Activated T-cell treated with anti-CD3 and anti-CD28 coated beads, Interleukin-2, amount 50 U/mL, for 24 hours (primary cell): ENCODE data around the gene OR11L1.

Experiments
- DNase-seq: peaks from one replicate; pipeline ENCODE4 v3.0.0-alpha.2; 2020
- H3K27ac Mint-ChIP-seq: 2 replicates; pipeline ENCODE4 v1.8.0; 2020; ENCODE audit warnings: mild to moderate bottlenecking, mixed read lengths
- H3K27me3 Mint-ChIP-seq: 2 replicates; pipeline ENCODE4 v1.8.0; 2020; ENCODE audit warnings: mixed read lengths
- H3K36me3 Mint-ChIP-seq: 2 replicates; pipeline ENCODE4 v1.8.0; 2020; ENCODE audit warnings: low read depth, mixed read lengths
- H3K4me1 Mint-ChIP-seq: 2 replicates; pipeline ENCODE4 v1.8.0; 2020; ENCODE audit warnings: low read depth, mixed read lengths
- H3K4me3 Mint-ChIP-seq: 2 replicates; pipeline ENCODE4 v1.8.0; 2020; ENCODE audit warnings: mild to moderate bottlenecking, moderate library complexity, mixed read lengths
- H3K9me3 Mint-ChIP-seq: 2 replicates; pipeline ENCODE4 v1.8.0; 2020; ENCODE audit warnings: mixed read lengths

Gene OR11L1

DNA sequence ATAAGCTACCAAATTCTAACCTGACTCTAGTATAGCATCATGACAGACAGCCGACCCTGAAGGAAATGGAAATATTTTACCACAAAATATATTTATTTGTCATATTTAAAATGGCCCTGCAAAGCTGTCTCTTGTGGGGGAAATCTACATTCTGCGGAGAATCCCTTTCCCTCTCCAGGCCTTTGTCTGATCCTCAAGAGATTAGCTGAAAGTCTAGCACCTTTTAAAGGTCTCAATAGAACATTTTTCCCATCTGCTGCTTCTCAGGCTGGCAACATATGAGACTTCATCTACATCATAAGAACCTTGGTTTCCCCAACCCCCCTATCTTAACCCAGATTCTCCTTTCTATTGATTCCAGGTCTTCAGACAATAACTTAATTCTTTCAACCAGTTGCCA is 1.7 kb upstream of the OR11L1 start:
- H3K9me3 Mint-ChIP-seq: no peaks in the 10 kb centered on the region
- no peak overlapping the region for H3K4me3 Mint-ChIP-seq
- H3K27me3 Mint-ChIP-seq: no peaks in the 10 kb centered on the region
- H3K27ac Mint-ChIP-seq: no peak overlapping the region
- H3K4me1 Mint-ChIP-seq: no peaks in the 10 kb centered on the region
- H3K36me3 Mint-ChIP-seq: no peaks in the 10 kb centered on the region
- DNase-seq: no peak

DNA sequence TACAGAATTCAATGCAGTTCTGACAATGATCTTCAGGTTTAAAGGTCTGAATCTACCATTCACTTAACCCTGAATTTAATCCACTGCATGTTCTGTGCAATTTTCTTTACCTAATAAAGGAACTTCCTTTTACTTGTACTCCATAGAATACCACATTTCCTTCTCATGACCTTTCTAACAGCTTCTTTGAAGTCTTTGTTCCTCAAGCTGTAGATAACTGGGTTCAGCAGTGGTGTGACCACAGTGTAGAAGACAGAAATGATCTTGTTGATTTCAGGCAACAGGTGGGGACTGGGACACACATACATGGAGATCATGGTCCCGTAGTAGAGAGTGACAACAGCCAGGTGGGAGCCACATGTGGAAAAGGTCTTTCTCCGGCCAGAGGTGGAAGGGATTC is 878 bp downstream of the OR11L1 start:
- no peak for DNase-seq
- no peaks in the 10 kb centered on the region for H3K27me3 Mint-ChIP-seq
- no peaks in the 10 kb centered on the region for H3K9me3 Mint-ChIP-seq
- H3K36me3 Mint-ChIP-seq: no peaks in the 10 kb centered on the region
- H3K27ac Mint-ChIP-seq: no peak overlapping the region
- H3K4me1 Mint-ChIP-seq: no peaks in the 10 kb centered on the region
- H3K4me3 Mint-ChIP-seq: no peak overlapping the region

DNA sequence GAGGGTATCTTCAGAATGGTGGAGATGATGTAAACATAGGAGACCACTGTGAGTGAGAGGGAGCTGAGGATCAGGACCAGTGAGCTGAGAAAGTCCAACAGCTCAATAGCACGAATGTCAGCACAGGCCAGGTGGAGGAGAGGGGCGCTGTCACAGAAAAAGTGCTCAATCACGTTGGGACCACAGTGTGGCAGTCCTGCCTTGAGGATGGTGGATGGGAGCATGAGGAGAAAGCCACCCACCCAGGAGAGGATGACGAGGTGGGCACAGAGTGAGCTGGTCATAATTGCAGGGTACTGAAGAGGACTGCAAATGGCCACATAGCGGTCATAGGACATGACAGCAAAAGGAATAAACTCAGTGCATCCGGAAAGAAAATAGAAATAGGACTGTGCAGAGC is 8.1 kb downstream of the OR11L1 start:
- Mint-ChIP-seq H3K4me3 (no peak overlapping the region), H3K9me3 (no peaks in the 10 kb centered on the region), H3K36me3 (no peaks in the 10 kb centered on the region), H3K4me1 (no peaks in the 10 kb centered on the region), H3K27me3 (no peaks in the 10 kb centered on the region), H3K27ac (no peak overlapping the region)
- no peak for DNase-seq

DNA sequence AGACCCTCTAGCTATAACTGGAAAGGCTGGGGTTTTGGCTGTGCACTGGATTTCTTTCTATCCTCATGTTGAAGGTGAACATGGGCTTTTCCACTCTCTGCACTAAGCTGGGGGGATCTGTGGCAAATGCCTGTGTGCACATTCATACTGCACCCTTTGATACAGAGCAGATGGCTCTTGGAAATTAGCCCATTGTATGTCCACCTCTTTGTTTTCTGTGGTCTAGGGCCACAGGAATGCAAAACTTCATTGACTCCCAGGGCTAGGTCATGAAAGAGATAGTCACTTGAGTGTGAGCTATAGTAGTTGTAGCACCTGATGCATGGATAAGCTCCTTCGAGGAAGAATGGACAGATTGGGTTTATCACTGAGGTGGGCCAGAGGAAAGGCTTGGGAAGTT is 12.0 kb downstream of the OR11L1 start:
- no peaks in the 10 kb centered on the region for H3K4me1 Mint-ChIP-seq

DNA sequence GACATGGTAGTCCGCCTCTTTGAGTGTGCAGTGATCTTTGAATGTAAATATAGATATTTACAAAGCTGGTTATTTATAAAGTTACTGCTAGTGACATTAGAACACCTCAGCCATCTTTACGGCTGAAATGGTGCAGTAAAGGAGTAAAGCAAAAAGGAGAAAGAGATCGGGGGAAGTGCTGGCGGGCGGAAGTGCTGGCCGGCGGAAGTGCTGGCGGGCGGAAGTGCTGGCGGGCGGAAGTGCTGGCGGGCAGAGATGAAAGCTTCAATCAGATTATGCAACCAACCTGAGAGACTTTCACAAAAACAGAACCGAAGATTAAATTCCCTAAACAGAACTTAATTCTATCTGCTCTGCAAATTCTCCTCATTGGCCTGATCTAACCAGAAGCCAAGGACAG is 16.3 kb downstream of the OR11L1 start:
- Mint-ChIP-seq H3K36me3 (no peaks in the 10 kb centered on the region), H3K27me3 (no peaks in the 10 kb centered on the region), H3K4me3 (no peak overlapping the region), H3K9me3 (no peaks in the 10 kb centered on the region), H3K4me1 (no peaks in the 10 kb centered on the region), H3K27ac (no peak overlapping the region)
- no peak for DNase-seq

More for the DNA sequence above, 12.0 kb downstream of the OR11L1 start:
- H3K4me3 Mint-ChIP-seq: no peak overlapping the region
- H3K9me3 Mint-ChIP-seq: no peaks in the 10 kb centered on the region
- no peaks in the 10 kb centered on the region for H3K27me3 Mint-ChIP-seq
- no peak for DNase-seq
- no peak overlapping the region for H3K27ac Mint-ChIP-seq
- no peaks in the 10 kb centered on the region for H3K36me3 Mint-ChIP-seq

DNA sequence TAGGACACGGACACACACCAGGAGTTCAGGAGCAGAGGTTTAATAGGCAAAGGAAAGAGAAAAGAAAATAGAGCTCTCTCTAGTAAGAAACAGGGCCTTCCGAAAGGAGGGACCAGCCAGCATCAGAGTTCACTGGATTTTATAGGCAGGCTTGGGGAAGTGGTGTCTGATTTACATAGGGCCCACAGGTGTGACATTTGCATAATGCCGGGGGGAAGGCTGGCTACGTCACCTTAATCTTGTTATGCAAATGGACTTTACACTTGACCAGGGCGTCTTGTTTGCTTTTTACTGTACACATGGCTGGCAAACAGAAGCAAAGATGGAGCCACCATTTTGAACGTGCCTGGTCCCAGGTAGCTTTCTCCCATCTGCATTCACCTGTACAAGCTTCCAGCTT is 17.7 kb downstream of the OR11L1 start, which contains the start of gene OR14A16:
OR14A16 (minus strand) TSS at position 97 of the 400 bp plus-strand sequence. CDS start 8,390 bp downstream, outside the sequence.
- no peaks in the 10 kb centered on the region for H3K9me3 Mint-ChIP-seq
- no peak within 1 kb of the TSS for H3K4me3 Mint-ChIP-seq
- no peaks in the 10 kb centered on the region for H3K4me1 Mint-ChIP-seq
- DNase-seq: no peak
- H3K27ac Mint-ChIP-seq: no peak within 1 kb of the TSS
- H3K27me3 Mint-ChIP-seq: no peaks in the 10 kb centered on the region
- no peaks in the 10 kb centered on the region for H3K36me3 Mint-ChIP-seq

DNA sequence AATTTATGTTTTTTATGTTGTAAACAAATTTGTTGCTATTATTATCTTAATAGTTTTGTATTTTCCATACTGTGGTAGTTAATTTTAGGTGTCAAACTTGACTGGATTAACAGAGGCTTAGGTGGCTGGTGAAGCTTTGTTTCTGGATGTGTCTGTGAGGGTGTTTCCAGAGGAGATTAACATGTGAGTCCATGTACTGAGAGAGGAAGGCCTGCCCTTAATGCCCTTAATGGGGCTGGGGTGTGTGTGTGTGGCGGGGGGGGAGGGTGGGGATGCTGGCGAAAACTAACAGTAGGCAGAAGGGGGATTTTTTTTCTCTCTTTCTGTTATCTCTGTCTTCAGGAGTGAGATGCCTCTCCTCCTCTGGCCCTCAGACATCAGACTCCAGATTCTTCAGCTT is 19.6 kb downstream of the OR11L1 start:
- H3K9me3 Mint-ChIP-seq: no peaks in the 10 kb centered on the region
- DNase-seq: no peak
- H3K27me3 Mint-ChIP-seq: no peaks in the 10 kb centered on the region
- H3K36me3 Mint-ChIP-seq: no peaks in the 10 kb centered on the region
- H3K4me3 Mint-ChIP-seq: no peak overlapping the region
- H3K4me1 Mint-ChIP-seq: no peaks in the 10 kb centered on the region
- no peak overlapping the region for H3K27ac Mint-ChIP-seq

DNA sequence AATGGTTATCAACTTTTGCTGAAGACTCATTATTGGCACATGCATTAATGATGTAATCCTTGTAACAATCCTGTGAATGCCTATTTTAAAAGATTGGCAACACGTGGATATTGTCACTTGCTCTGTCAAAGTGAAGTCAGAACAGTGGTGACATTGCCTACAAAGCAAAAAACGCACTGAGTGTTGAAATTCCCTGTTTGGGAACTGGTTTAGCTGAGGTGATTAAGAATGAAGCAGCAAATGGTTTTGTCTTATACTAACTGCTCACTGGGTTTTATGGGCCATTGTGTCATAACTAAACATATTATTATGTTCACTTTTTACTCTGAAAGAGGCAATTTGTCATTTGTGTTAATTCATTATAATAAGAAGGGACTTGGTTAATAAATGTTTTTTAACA is 29.1 kb downstream of the OR11L1 start:
- no peaks in the 10 kb centered on the region for H3K27me3 Mint-ChIP-seq
- H3K27ac Mint-ChIP-seq: no peak overlapping the region
- no peaks in the 10 kb centered on the region for H3K4me1 Mint-ChIP-seq
- no peak overlapping the region for H3K4me3 Mint-ChIP-seq
- H3K9me3 Mint-ChIP-seq: no peaks in the 10 kb centered on the region
- no peaks in the 10 kb centered on the region for H3K36me3 Mint-ChIP-seq
- DNase-seq: no peak

DNA sequence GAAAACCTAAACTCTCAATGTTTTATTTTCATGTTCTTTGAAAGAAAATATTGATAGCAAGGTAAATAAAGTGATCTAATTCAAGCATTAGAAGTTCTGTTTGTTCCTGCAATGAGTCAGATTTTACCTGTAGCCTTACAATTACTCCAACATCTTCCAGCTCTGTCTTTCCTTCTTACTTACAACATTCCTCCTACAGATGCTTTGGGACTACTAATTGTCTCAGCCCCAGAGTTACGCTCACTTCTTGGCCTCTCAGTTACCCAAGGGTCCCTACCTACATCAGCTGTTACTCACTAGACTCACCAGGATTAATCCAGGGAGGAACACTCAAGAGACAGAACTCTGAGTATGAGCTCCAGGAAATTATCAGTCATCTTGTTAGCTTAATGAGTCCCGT is 44.2 kb downstream of the OR11L1 start:
- no peak overlapping the region for H3K4me3 Mint-ChIP-seq
- H3K36me3 Mint-ChIP-seq: no peaks in the 10 kb centered on the region
- H3K9me3 Mint-ChIP-seq: no peaks in the 10 kb centered on the region
- no peaks in the 10 kb centered on the region for H3K27me3 Mint-ChIP-seq
- no peaks in the 10 kb centered on the region for H3K4me1 Mint-ChIP-seq
- H3K27ac Mint-ChIP-seq: no peak overlapping the region
- no peak for DNase-seq
